Transverse colon (tissue), 4 donors: ENCODE results near the gene CADM1. TPM values are rescaled to one million over a fixed set of nuclear protein-coding genes. Genes with fewer than 3 reads are reported as not detected.

Source experiments
- DNase-seq: peaks from one replicate; pipeline ENCODE4 v3.0.0-alpha.2; 2019
- H3K27ac ChIP-seq, 4 donors: fragments of 200-600 bp; sonication (generic); 2 replicates each; pipeline ENCODE4 v1.5.1; 2016 to 2018; ENCODE audit warnings: inconsistent platforms in 4 of 4
- H3K27me3 ChIP-seq: fragments of 200-600 bp; sonication (generic); 2 replicates; pipeline ENCODE4 v1.5.1; 2017; ENCODE audit warnings: inconsistent platforms
- H3K36me3 ChIP-seq, 4 donors: fragments of 200-600 bp; sonication (generic); 2 replicates each; pipeline ENCODE4 v1.5.1; 2017 to 2019; ENCODE audit warnings: inconsistent platforms in 4 of 4
- H3K4me1 ChIP-seq, 4 donors: fragments of 200-600 bp; sonication (generic); 2 replicates each; pipeline ENCODE4 v1.5.1; 2017 to 2020; ENCODE audit warnings: inconsistent platforms in 4 of 4
- H3K4me3 ChIP-seq, 4 donors: fragments of 200-600 bp; sonication (generic); 1 replicate in 1 of 4; 2 replicates in 3 of 4; pipeline versions ENCODE4 v1.5.1 to v1.6.1; 2017 to 2019; ENCODE audit warnings: inconsistent platforms in 4 of 4
- H3K9me3 ChIP-seq, 2 donors: fragments of 200-600 bp; sonication (generic); 2 replicates each; pipeline ENCODE4 v1.5.1; 2017 to 2019; ENCODE audit warnings: inconsistent platforms in 2 of 2
- EP300 ChIP-seq: sonication (generic); formaldehyde crosslinking; IDR thresholded peaks from one replicate; pipeline ENCODE4 v1.6.1; 2017; ENCODE audit warnings: antibody characterized with exemption, low read depth
- POLR2A ChIP-seq: fragments of 450-650 bp; IDR thresholded peaks from one replicate; pipeline ENCODE4 v1.6.1; 2016; ENCODE audit warnings: antibody characterized with exemption, mild to moderate bottlenecking, moderate library complexity
- POLR2AphosphoS5 ChIP-seq, 3 donors: sonication (generic); formaldehyde crosslinking; IDR thresholded peaks; one replicate each; pipeline ENCODE4 v1.6.1; 2016; ENCODE audit warnings: antibody characterized with exemption in 3 of 3
- WGBS, 2 donors: methylation state at CpG; one replicate each; pipeline ENCODE4 v1.1.5; 2018; ENCODE audit warnings: low coverage in 1 of 2; 5-methylcytosine and 5-hydroxymethylcytosine counted together
- in situ Hi-C, 4 donors: fragments of 200-750 bp; cut with MboI; loops; one replicate each; pipeline versions ENCODE4 v1.15.0 to v1.15.1; 2017; ENCODE audit warnings: low sequenced_read_pairs in 3 of 4, low pct_ligation_motif_present in 1 of 4, low pct_unique_long_range_greater_than_20kb in 1 of 4
- intact Hi-C: fragments of 100-400 bp; cut with DNase I; formaldehyde crosslinking; loops from one replicate; pipeline ENCODE4 v1.15.1; 2023; ENCODE audit warnings: low total_unique reads
- total RNA-seq, 4 donors: library from RNA; depleted of rRNA; stranded (reverse); fragments of >200 nt; gene quantifications; one replicate each; pipeline ENCODE4 v1.1.0, GENCODE V29; 2016
- TF ChIP-seq, protein P1 (sequence below), 5 experiments: fragments of 200-600 bp in 3 of 5; fragments of 450-650 bp in 2 of 5; sonication (generic) in 3 of 5; IDR thresholded peaks; 1 replicate in 2 of 5; 2 replicates in 3 of 5; pipeline ENCODE4 v1.5.1; 2016 to 2017; ENCODE audit warnings: antibody characterized with exemption in 5 of 5, inconsistent platforms in 3 of 5, mild to moderate bottlenecking in 2 of 5, moderate library complexity in 1 of 5

CADM1 gene
- total RNA-seq, 4 donors from 2014 or later: 2.8 to 6.4 (median 3.7) TPM

DNA sequence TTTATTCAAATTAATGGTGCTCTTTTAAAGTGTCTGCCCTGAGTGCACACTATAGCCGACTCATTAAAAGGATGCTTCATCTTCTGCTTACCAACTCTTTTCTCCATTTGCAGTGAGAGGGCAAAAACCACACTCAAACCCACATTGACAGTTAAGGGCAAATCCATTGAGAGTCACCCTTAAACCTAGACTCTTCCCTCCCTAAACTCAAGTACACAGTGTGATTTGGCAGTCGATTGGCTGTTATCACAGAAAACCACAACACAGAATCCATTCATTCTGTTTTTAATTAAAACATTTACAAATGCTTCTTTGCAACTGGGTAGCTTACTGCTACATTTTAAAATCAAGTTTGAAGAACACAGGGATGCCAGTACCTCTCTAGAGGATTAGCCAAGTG, 120.0 kb downstream of the CADM1 start:
- in situ Hi-C loops (no loop called here), intact Hi-C loops (no loop called here)

DNA sequence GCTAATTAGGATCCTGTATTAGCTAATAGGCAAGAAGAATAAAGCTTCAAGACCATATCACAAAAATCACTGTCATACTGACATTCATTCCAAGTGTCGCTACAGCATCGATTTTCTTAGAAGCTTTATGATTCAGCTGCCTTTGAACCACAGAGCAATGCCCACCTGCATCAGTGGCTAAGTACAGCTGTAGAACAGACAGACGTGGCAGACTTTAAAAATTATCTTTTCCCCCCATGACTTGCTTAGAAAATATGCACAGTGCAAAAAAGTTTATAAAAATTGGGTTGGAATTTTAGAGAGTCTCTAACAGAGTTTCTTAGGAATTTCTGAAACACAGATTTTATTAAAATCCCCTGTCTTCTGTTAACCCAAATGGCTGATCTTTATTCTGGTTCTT, 120.8 kb downstream of the CADM1 start:
- in situ Hi-C loops: no loop called here

More for the DNA sequence above, 120.0 kb downstream of the CADM1 start:
- Histone ChIP-seq H3K27me3 (peaks cover 30% of the 10 kb centered on the region), H3K9me3 (no peaks in the 10 kb centered on the region), H3K4me3 (no peak overlapping the region), H3K4me1 (no peaks in the 10 kb centered on the region), H3K36me3 (no peaks in the 10 kb centered on the region), H3K27ac (no peak overlapping the region)
- no peak for DNase-seq
- no peak for TF ChIP-seq EP300
- no peak for TF ChIP-seq POLR2AphosphoS5 (IDR thresholded peaks at IDR 0.05)
- TF ChIP-seq POLR2A: no peak
- TF ChIP-seq, protein P1, sequence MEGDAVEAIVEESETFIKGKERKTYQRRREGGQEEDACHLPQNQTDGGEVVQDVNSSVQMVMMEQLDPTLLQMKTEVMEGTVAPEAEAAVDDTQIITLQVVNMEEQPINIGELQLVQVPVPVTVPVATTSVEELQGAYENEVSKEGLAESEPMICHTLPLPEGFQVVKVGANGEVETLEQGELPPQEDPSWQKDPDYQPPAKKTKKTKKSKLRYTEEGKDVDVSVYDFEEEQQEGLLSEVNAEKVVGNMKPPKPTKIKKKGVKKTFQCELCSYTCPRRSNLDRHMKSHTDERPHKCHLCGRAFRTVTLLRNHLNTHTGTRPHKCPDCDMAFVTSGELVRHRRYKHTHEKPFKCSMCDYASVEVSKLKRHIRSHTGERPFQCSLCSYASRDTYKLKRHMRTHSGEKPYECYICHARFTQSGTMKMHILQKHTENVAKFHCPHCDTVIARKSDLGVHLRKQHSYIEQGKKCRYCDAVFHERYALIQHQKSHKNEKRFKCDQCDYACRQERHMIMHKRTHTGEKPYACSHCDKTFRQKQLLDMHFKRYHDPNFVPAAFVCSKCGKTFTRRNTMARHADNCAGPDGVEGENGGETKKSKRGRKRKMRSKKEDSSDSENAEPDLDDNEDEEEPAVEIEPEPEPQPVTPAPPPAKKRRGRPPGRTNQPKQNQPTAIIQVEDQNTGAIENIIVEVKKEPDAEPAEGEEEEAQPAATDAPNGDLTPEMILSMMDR (IDR thresholded peaks at IDR 0.05): no peak
- 90 to 92% methylated on average over 2 of the region's 2 CpGs for WGBS, 2 donors

DNA sequence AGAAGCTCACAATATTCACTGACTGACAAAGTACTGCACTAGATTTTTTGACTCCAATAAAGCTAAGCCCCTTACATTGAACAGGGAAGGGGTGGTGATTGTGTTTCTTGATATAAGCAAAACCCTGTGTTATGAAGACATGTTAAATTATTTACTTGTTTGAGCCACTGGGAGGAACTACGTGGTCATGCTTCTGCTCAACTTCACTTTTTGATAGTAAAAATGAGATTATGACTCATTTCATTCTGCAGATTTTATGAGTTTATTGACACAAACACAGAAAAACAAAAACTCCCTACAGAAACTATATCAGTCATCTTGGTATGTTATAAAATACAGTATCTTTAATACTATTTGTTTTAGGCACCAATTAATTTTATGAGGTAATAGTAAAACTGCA, 124.7 kb downstream of the CADM1 start:
- Histone ChIP-seq H3K36me3 (no peaks in the 10 kb centered on the region), H3K9me3 (no peaks in the 10 kb centered on the region), H3K27me3 (no peaks in the 10 kb centered on the region), H3K4me3 (no peak overlapping the region), H3K27ac (no peak overlapping the region), H3K4me1 (no peaks in the 10 kb centered on the region)
- intact Hi-C loops (no loop called here), in situ Hi-C loops (no loop called here)
- 25 to 28% methylated on average over 1 of the region's 1 CpG for WGBS, 2 donors
- TF ChIP-seq POLR2AphosphoS5 (IDR thresholded peaks at IDR 0.05) (no peak), EP300 (no peak), POLR2A (no peak)
- TF ChIP-seq, protein P1 (IDR thresholded peaks at IDR 0.05): no peak
- no peak for DNase-seq

More for the DNA sequence above, 120.8 kb downstream of the CADM1 start:
- H3K9me3 ChIP-seq: no peaks in the 10 kb centered on the region
- no peak overlapping the region for H3K4me3 ChIP-seq
- H3K4me1 ChIP-seq: no peaks in the 10 kb centered on the region
- TF ChIP-seq POLR2A (no peak), POLR2AphosphoS5 (IDR thresholded peaks at IDR 0.05) (no peak), EP300 (no peak)
- TF ChIP-seq, protein P1 (IDR thresholded peaks at IDR 0.05): no peak
- H3K27me3 ChIP-seq: peaks cover 27% of the 10 kb centered on the region
- intact Hi-C loops: no loop called here
- DNase-seq: no peak
- no peaks in the 10 kb centered on the region for H3K36me3 ChIP-seq
- 73% methylated on average over 3 of the region's 3 CpGs for WGBS, 2 donors
- H3K27ac ChIP-seq: no peak overlapping the region

DNA sequence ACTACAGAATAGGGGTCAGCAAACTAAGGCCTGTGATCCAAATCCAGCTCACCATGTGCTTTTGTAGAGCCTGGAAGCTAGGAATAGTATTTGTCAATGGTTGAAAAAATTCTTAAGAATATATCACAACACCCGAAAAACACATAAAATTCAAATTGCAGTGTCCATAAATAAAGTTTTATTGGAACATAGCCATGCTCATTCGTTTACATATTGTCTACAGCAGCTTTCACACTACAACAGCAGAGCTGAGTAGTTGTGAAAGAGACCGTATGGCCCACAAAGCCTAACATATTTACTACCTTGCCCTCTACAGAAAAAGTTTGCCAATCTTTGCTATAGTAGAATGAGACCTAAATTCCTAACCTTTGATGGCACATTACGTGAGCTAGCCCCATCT, 125.7 kb downstream of the CADM1 start:
- no peak overlapping the region for H3K27ac ChIP-seq
- no peak for DNase-seq
- H3K9me3 ChIP-seq: no peaks in the 10 kb centered on the region
- no peaks in the 10 kb centered on the region for H3K4me1 ChIP-seq
- TF ChIP-seq POLR2AphosphoS5 (IDR thresholded peaks at IDR 0.05): no peak
- no peak for TF ChIP-seq EP300
- TF ChIP-seq POLR2A: no peak
- TF ChIP-seq, protein P1 (IDR thresholded peaks at IDR 0.05): no peak
- intact Hi-C loops (no loop called here), in situ Hi-C loops (no loop called here)
- no peak overlapping the region for H3K4me3 ChIP-seq
- H3K27me3 ChIP-seq: no peaks in the 10 kb centered on the region
- 74 to 78% methylated on average over 4 of the region's 4 CpGs for WGBS, 2 donors
- H3K36me3 ChIP-seq: no peaks in the 10 kb centered on the region
